Heart right ventricle (tissue), 16 donors: ENCODE measurements around the gene LGALS7B. TPM values are rescaled to one million over a fixed set of nuclear protein-coding genes. Genes with fewer than 3 reads are reported as not detected.

ENCODE experiments used
- ATAC-seq, 8 donors: fragments of 200-7000 bp; cut with Tn5 transposase; one replicate each; pipeline ENCODE4 v1.9.1; 2020; ENCODE audit warnings: mild to moderate bottlenecking in 8 of 8, moderate library complexity in 8 of 8, moderate number of reproducible peaks in 1 of 8
- DNase-seq, 2 donors: peaks; one replicate each; pipeline ENCODE4 v3.0.0-alpha.2; 2020
- H3K27ac ChIP-seq, 10 donors: fragments of 200-600 bp; sonication (generic) in 2 of 10; one replicate each; pipeline versions ENCODE4 v1.5.0 to v1.8.0; 2020 to 2022; ENCODE audit warnings: mild to moderate bottlenecking in 3 of 10
- H3K27me3 ChIP-seq, 7 donors: fragments of 200-600 bp; one replicate each; pipeline ENCODE4 v1.8.0; 2021 to 2022; ENCODE audit warnings: mild to moderate bottlenecking in 2 of 7
- H3K36me3 ChIP-seq, 9 donors: fragments of 200-600 bp; sonication (generic) in 1 of 9; one replicate each; pipeline versions ENCODE4 v1.5.0 to v1.8.0; 2020 to 2022; ENCODE audit warnings: mild to moderate bottlenecking in 2 of 9
- H3K4me1 ChIP-seq, 9 donors: fragments of 200-600 bp; sonication (generic) in 1 of 9; one replicate each; pipeline versions ENCODE4 v1.5.0 to v1.8.0; 2020 to 2022; ENCODE audit warnings: mild to moderate bottlenecking in 4 of 9
- H3K4me3 ChIP-seq, 10 donors: fragments of 200-600 bp; sonication (generic) in 2 of 10; one replicate each; pipeline versions ENCODE4 v1.5.0 to v1.8.0; 2020 to 2022; ENCODE audit warnings: mild to moderate bottlenecking in 7 of 10, moderate library complexity in 2 of 10
- H3K9me3 ChIP-seq, 11 donors: fragments of 200-600 bp in 10 of 11; sonication (generic) in 2 of 11; one replicate each; pipeline versions ENCODE4 v1.5.0 to v1.8.0; 2013 to 2022; ENCODE audit warnings: mild to moderate bottlenecking in 2 of 11, control low read depth in 1 of 11, moderate library complexity in 1 of 11
- WGBS, 2 donors: extraction: QIAGEN DNeasy Blood & Tissue Kit; methylation state at CpG; one replicate each; pipeline ENCODE4 v1.1.7; 2013; ENCODE audit warnings: inconsistent platforms in 1 of 2; 5-methylcytosine and 5-hydroxymethylcytosine counted together
- intact Hi-C, 10 donors: fragments of 100-400 bp; cut with DNase I; formaldehyde crosslinking; loops; one replicate each; pipeline versions ENCODE4 v1.11.1 to v1.14.2; 2022
- polyA plus RNA-seq, 2 donors: library from polyadenylated mRNA; stranded (reverse); fragments of 200-250 nt; gene quantifications; one replicate each; pipeline ENCODE4 v1.2.3, GENCODE V29; 2013
- total RNA-seq, 10 donors: library from RNA; stranded (reverse); fragmentation: NEBNext Ultra II Directional in 3 of 10; extraction: Animal tissue kit (Norgen Biotek cat#: 25700) in 3 of 10; gene quantifications; one replicate each; pipeline versions ENCODE4 v1.2.1 to v1.2.4, GENCODE V29; 2021 to 2023
- TF ChIP-seq, protein P1 (sequence below), 9 donors: fragments of 200-600 bp; sonication (generic) in 2 of 9; IDR thresholded peaks; one replicate each; pipeline versions ENCODE4 v1.5.0 to v1.8.0; 2021 to 2022; ENCODE audit warnings: antibody characterized with exemption in 9 of 9, mild to moderate bottlenecking in 5 of 9, moderate library complexity in 1 of 9
- donor health status: Arrhythmogenic right ventricular cardiomyopathy.
- donor health status: ischemic (EF 13 %, LVEDD 7.1; RV severe dilation, severe dysfunction).
- donor health status: healthy with polysubstance abuse.
- donor health status: DM: no; HTN: yes; CAD: no.
- donor health status: DM: no; HTN: no; CAD: no.
- donor health status: ischemic (EF 25% LVEDD 6.9; RV normal size, moderate dysfunction).
- donor health status: ischemic (EF 25% LVEDD 5.7; RV mildly dilated, moderate dysfunction).
- donor health status: healthy.
- donor health status: DM: yes; HTN: yes; CAD: no.
- donor health status: Ischemic cardiomyopathy.
- donor health status: ischemic (EF 35%, LVEDD 5.7; RV mildly dilated, moderate dysfunction).
- donor health status: nonischemic (EF 11% LVEDD 7.7; RV severe dilation, severe dysfunction).
- donor health status: DM: yes; HTN: yes; CAD: no.
- donor health status: PGD.
- donor health status: ischemic (EF 29% LVEDD 5.4; RV normal size, mild dysfunction).
- donor health status: nonischemic (EF 23%, LVEDD 6.1; RV moderate dilation, normal function).

The LGALS7B gene
- total and polyA plus RNA-seq, 12 donors: 0.19 to 0.60 TPM; not detected in 10

- Histone ChIP-seq H3K27ac (peak overlapping the region in 7 of 10 donors; percentile 77 to 99 (median 93)), H3K4me3 (no peak overlapping the region), H3K9me3 (no peaks in the 10 kb centered on the region), H3K27me3 (no peaks in the 10 kb centered on the region), H3K36me3 (peaks cover 0 to 63% (median 39%) of the 10 kb centered on the region in 9 donors), H3K4me1 (peaks cover 4 to 40% (median 25%) of the 10 kb centered on the region in 9 donors)
- TF ChIP-seq, protein P1, sequence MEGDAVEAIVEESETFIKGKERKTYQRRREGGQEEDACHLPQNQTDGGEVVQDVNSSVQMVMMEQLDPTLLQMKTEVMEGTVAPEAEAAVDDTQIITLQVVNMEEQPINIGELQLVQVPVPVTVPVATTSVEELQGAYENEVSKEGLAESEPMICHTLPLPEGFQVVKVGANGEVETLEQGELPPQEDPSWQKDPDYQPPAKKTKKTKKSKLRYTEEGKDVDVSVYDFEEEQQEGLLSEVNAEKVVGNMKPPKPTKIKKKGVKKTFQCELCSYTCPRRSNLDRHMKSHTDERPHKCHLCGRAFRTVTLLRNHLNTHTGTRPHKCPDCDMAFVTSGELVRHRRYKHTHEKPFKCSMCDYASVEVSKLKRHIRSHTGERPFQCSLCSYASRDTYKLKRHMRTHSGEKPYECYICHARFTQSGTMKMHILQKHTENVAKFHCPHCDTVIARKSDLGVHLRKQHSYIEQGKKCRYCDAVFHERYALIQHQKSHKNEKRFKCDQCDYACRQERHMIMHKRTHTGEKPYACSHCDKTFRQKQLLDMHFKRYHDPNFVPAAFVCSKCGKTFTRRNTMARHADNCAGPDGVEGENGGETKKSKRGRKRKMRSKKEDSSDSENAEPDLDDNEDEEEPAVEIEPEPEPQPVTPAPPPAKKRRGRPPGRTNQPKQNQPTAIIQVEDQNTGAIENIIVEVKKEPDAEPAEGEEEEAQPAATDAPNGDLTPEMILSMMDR (IDR thresholded peaks at IDR 0.05): no peak
- WGBS, 2 donors: 93% methylated on average over 7 of the region's 7 CpGs
- DNase-seq (no peak), ATAC-seq (no peak)
- intact Hi-C loops: loop anchor here in 5 of 10 donors (5.0 to 10.0 kb wide), 5 partner anchors 108 to 198 kb away; partner anchors contain the start of gene ACTN4 (in 2 of the 5)
Observed at GRCh38 chr19:38833092-38833425, 44.1 kb downstream of the LGALS7B start.

- 94 to 95% methylated on average over 4 of the region's 4 CpGs for WGBS, 2 donors
- intact Hi-C loops: loop anchor here in 5 of 10 donors (5.0 to 10.0 kb wide), 5 partner anchors 109 to 199 kb away; partner anchors contain the start of gene ACTN4 (in 2 of the 5)
- ATAC-seq (no peak), DNase-seq (no peak)
- no peak overlapping the region for H3K27ac ChIP-seq
- H3K9me3 ChIP-seq: no peaks in the 10 kb centered on the region
- peaks cover 4 to 35% (median 25%) of the 10 kb centered on the region in 9 donors for H3K4me1 ChIP-seq
- H3K27me3 ChIP-seq: no peaks in the 10 kb centered on the region
- TF ChIP-seq, protein P1 (IDR thresholded peaks at IDR 0.05): no peak
- no peak overlapping the region for H3K4me3 ChIP-seq
- H3K36me3 ChIP-seq: peaks cover 0 to 64% (median 40%) of the 10 kb centered on the region in 9 donors
Observed at GRCh38 chr19:38834104-38834490, 45.1 kb downstream of the LGALS7B start.

DNA sequence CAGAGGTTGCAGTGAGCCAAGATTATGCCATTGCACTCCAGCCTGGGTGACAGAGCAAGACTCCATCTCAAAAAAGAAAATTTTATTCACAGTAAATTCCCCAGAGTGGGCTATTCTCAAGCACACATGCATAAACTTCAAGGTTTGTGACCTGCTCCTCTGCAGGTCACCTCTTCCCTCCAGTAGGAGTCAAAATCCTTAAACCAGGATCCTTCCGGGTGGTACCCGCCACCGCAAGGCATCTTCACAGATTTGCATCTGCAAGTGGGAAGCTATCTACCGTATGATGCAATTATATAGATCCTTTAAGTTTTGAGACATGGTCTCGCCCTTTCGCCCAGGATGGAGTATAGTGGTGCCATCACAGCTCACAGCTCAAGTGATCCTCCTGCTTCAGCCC is 45.6 kb downstream of the LGALS7B start:
- H3K27me3 ChIP-seq: no peaks in the 10 kb centered on the region
- intact Hi-C loops: loop anchor here in 5 of 10 donors (5.0 to 10.0 kb wide), 5 partner anchors 110 to 200 kb away; partner anchors contain the start of gene ACTN4 (in 2 of the 5)
- H3K27ac ChIP-seq: no peak overlapping the region
- DNase-seq (no peak), ATAC-seq (no peak)
- WGBS, 2 donors: 95 to 97% methylated on average over 6 of the region's 6 CpGs
- no peak overlapping the region for H3K4me3 ChIP-seq
- TF ChIP-seq, protein P1 (IDR thresholded peaks at IDR 0.05): no peak
- no peaks in the 10 kb centered on the region for H3K9me3 ChIP-seq
- H3K36me3 ChIP-seq: peaks cover 4 to 64% (median 40%) of the 10 kb centered on the region in 9 donors
- H3K4me1 ChIP-seq: peaks cover 4 to 34% (median 25%) of the 10 kb centered on the region in 9 donors

- intact Hi-C loops: loop anchor here in 4 of 10 donors (10.0 kb wide), 4 partner anchors 112 to 202 kb away; partner anchors contain the start of gene ACTN4 (in 1 of the 4)
Observed at GRCh38 chr19:38836159-38836982, 47.4 kb downstream of the LGALS7B start.

More at GRCh38 chr19:38836159-38836982, 47.4 kb downstream of the LGALS7B start:
- H3K4me3 ChIP-seq: no peak overlapping the region
- DNase-seq (no peak), ATAC-seq (no peak)
- no peak overlapping the region for H3K27ac ChIP-seq
- WGBS, 2 donors: 75 to 82% methylated on average over 8 of the region's 8 CpGs
- H3K27me3 ChIP-seq: no peaks in the 10 kb centered on the region
- TF ChIP-seq, protein P1 (IDR thresholded peaks at IDR 0.05): no peak
- H3K4me1 ChIP-seq: peaks cover 0 to 29% (median 17%) of the 10 kb centered on the region in 9 donors
- H3K36me3 ChIP-seq: peaks cover 8 to 70% (median 56%) of the 10 kb centered on the region in 9 donors
- H3K9me3 ChIP-seq: no peaks in the 10 kb centered on the region
